K562 (cell line): ENCODE data around the gene PRPF38A. TPM values are rescaled to one million over a fixed set of nuclear protein-coding genes. Genes with fewer than 3 reads are reported as not detected.

Source experiments
- ATAC-seq: fragments of 200-7000 bp; cut with Tn5 transposase; 3 replicates; pipeline ENCODE4 v1.9.1; 2020; ENCODE audit warnings: moderate library complexity
- BruUV-seq: library from RNA; stranded (reverse); fragments of 400-500 nt; replicated peaks from 2 replicates; lab custom pipeline; 2021; lab: Mats Ljungman, UMichigan
- CTCF ChIA-PET: fragments of 300-600 bp; formaldehyde crosslinking; extraction: SDS; loops from one replicate; lab custom pipeline; 2021; ENCODE audit warnings: low intra/inter-chr PET ratio; lab: Yijun Ruan, JAX
- POLR2A ChIA-PET: fragments of 300-600, 350-650 bp; sonication (Branson Sonifier 250); formaldehyde crosslinking; extraction: SDS; loops from one replicate; lab custom pipeline; 2021; ENCODE audit warnings: antibody characterized with exemption, inconsistent platforms; lab: Yijun Ruan, JAX
- DNase-seq, 4 experiments: peaks; one replicate each; pipeline versions ENCODE4 v3.0.0 to v3.0.0-alpha.2; 2011 to 2018; ENCODE audit warnings: low spot score in 3 of 4, mixed read lengths in 3 of 4; ENCODE audit errors: extremely low read depth in 1 of 4
- FAIRE-seq: peaks from 2 replicates; lab custom pipeline; 2011; peaks lifted over from hg19 to GRCh38; lab: Jason Lieb, UNC
- H2AFZ ChIP-seq: 2 replicates; pipeline ENCODE4 v1.6.0; 2011; ENCODE audit warnings: low read depth, low read length, control low read depth, inconsistent platforms
- H3K27ac ChIP-seq: fragments of 200-600 bp; 3 replicates; pipeline ENCODE4 v1.8.0; 2011; ENCODE audit warnings: low read depth, mild to moderate bottlenecking, control low read depth, inconsistent platforms, low read length, moderate library complexity, mixed read lengths; ENCODE audit errors: extremely low read depth
- H3K27me3 ChIP-seq, 2 experiments: fragments of 300-600 bp in 1 of 2; 2 replicates in 1 of 2; 3 replicates in 1 of 2; pipeline versions ENCODE4 v1.6.0 to v1.8.0; 2011; ENCODE audit warnings: inconsistent platforms in 2 of 2, low read length in 2 of 2, mild to moderate bottlenecking in 1 of 2, mixed read lengths in 1 of 2, moderate library complexity in 1 of 2; ENCODE audit not compliant: control insufficient read depth in 2 of 2, insufficient read depth in 2 of 2
- H3K36me3 ChIP-seq: fragments of 300-600 bp; 3 replicates; pipeline ENCODE4 v1.8.0; 2011; ENCODE audit warnings: mild to moderate bottlenecking, low read length, inconsistent platforms; ENCODE audit not compliant: control insufficient read depth, insufficient read depth
- H3K4me1 ChIP-seq, 2 experiments: fragments of 200-600 bp in 1 of 2; replicated peaks in 1 of 2; 2 replicates in 1 of 2; 3 replicates in 1 of 2; pipeline versions ENCODE4 v1.5.1 to v1.8.0; 2011; ENCODE audit warnings: inconsistent platforms in 2 of 2, low read length in 2 of 2, mild to moderate bottlenecking in 1 of 2, mixed read lengths in 1 of 2, moderate library complexity in 1 of 2; ENCODE audit not compliant: control insufficient read depth in 2 of 2, insufficient read depth in 2 of 2
- H3K4me2 ChIP-seq: 2 replicates; pipeline ENCODE4 v1.6.1; 2011; ENCODE audit warnings: low read length, control low read depth, inconsistent platforms, mixed read lengths; ENCODE audit not compliant: insufficient read depth
- H3K4me3 ChIP-seq: fragments of 200-600 bp; sonication (generic), shearing (Covaris generic); 2 replicates; pipeline ENCODE4 v1.5.1; 2016; ENCODE audit warnings: control low read depth, inconsistent platforms
- H3K79me2 ChIP-seq: fragments of 200-600 bp; 3 replicates; pipeline ENCODE4 v1.8.0; 2011; ENCODE audit warnings: low read length, inconsistent platforms; ENCODE audit not compliant: control insufficient read depth, insufficient read depth
- H3K9ac ChIP-seq, 2 experiments: 2 replicates each; pipeline versions ENCODE4 v1.6.0 to v1.6.1; 2011; ENCODE audit warnings: low read depth in 2 of 2, low read length in 2 of 2, control low read depth in 1 of 2, inconsistent platforms in 1 of 2, mild to moderate bottlenecking in 1 of 2, mixed read lengths in 1 of 2; ENCODE audit not compliant: insufficient read depth in 1 of 2
- H3K9me1 ChIP-seq: one replicate; pipeline ENCODE4 v1.6.0; 2011; ENCODE audit warnings: inconsistent platforms, mild to moderate bottlenecking, low read length, moderate library complexity; ENCODE audit not compliant: control insufficient read depth, insufficient read depth
- H3K9me3 ChIP-seq: replicated peaks from 2 replicates; pipeline ENCODE4 v1.5.1; 2011; ENCODE audit warnings: low read depth, low read length, inconsistent platforms; ENCODE audit not compliant: control insufficient read depth, insufficient read depth
- H4K20me1 ChIP-seq: replicated peaks from 2 replicates; pipeline ENCODE4 v1.6.1; 2011; ENCODE audit warnings: low read length, inconsistent platforms, mixed read lengths; ENCODE audit not compliant: control insufficient read depth, insufficient read depth
- ADNP ChIP-seq: fragments of 200-800 bp; sonication (Bioruptor generic); IDR thresholded peaks from 2 replicates; pipeline ENCODE4 v1.6.1; 2016; ENCODE audit warnings: missing genetic modification characterization, missing compliant biosample characterization
- CAMTA2 ChIP-seq: fragments of 250-450 bp; sonication (Bioruptor Pico); conservative IDR thresholded peaks from 2 replicates; pipeline ENCODE4 v1.5.1; 2022
- CREB3L1 ChIP-seq: fragments of 450-650 bp; IDR thresholded peaks from 2 replicates; pipeline ENCODE4 v1.6.1; 2014; ENCODE audit warnings: low read depth, mild to moderate bottlenecking, moderate library complexity, borderline replicate concordance
- CTCF ChIP-seq, 3 experiments: IDR thresholded peaks in 2 of 3; conservative IDR thresholded peaks in 1 of 3; 2 replicates each; pipeline ENCODE4 v1.5.1; 2011 to 2012; ENCODE audit warnings: low read length in 3 of 3, mild to moderate bottlenecking in 3 of 3, control low read depth in 2 of 3, improper control_type of control experiment in 1 of 3, inconsistent platforms in 1 of 3, low read depth in 1 of 3, mixed read lengths in 1 of 3, moderate library complexity in 1 of 3; ENCODE audit not compliant: insufficient read depth in 2 of 3
- ELF2 ChIP-seq: fragments of 250-450 bp; sonication (Bioruptor Pico); IDR thresholded peaks from 2 replicates; pipeline ENCODE4 v1.5.0; 2021; ENCODE audit warnings: mild to moderate bottlenecking
- HDAC1 ChIP-seq, 2 experiments: fragments of 450-650 bp; IDR thresholded peaks; 2 replicates each; pipeline ENCODE4 v1.6.1; 2016 to 2017; ENCODE audit warnings: inconsistent platforms in 1 of 2, mild to moderate bottlenecking in 1 of 2, moderate library complexity in 1 of 2
- IRF1 ChIP-seq: sonication (generic); formaldehyde crosslinking; IDR thresholded peaks from 2 replicates; pipeline ENCODE4 v1.8.0; 2022; ENCODE audit warnings: missing genetic modification reagents, mild to moderate bottlenecking, borderline replicate concordance
- NR3C1 ChIP-seq: sonication (generic); formaldehyde crosslinking; IDR thresholded peaks from 2 replicates; pipeline ENCODE4 v1.8.1; 2022; ENCODE audit warnings: missing genetic modification reagents
- SIN3B ChIP-seq: fragments of 450-650 bp; IDR thresholded peaks from 2 replicates; pipeline ENCODE4 v1.6.1; 2017; ENCODE audit warnings: low read depth, mild to moderate bottlenecking, moderate library complexity
- USF1 ChIP-seq: sonication (generic); formaldehyde crosslinking; IDR thresholded peaks from 2 replicates; pipeline ENCODE4 v1.9.0; 2022; ENCODE audit warnings: mild to moderate bottlenecking, missing genetic modification reagents
- ZFP1 ChIP-seq: fragments of 450-650 bp; formaldehyde crosslinking; IDR thresholded peaks from 2 replicates; pipeline ENCODE4 v1.4.0; 2020; ENCODE audit warnings: mild to moderate bottlenecking, mixed read lengths
- ZNF280B ChIP-seq: fragments of 250-450 bp; sonication (Bioruptor Pico); IDR thresholded peaks from 2 replicates; pipeline ENCODE4 v1.5.1; 2021; ENCODE audit warnings: mild to moderate bottlenecking
- ZNF696 ChIP-seq: fragments of 250-450 bp; sonication (Bioruptor Pico); conservative IDR thresholded peaks from 2 replicates; pipeline ENCODE4 v1.4.0; 2020; ENCODE audit warnings: mild to moderate bottlenecking, moderate library complexity
- ZNF75A ChIP-seq: fragments of 450-650 bp; formaldehyde crosslinking; IDR thresholded peaks from 2 replicates; pipeline ENCODE4 v1.4.0; 2020; ENCODE audit warnings: mild to moderate bottlenecking
- WGBS: fragments of 100-300 bp; shearing (Covaris generic); methylation state at CpG from one replicate; pipeline ENCODE4 v1.1.6; 2016; ENCODE audit warnings: low coverage, mixed read lengths; ENCODE audit not compliant: insufficient coverage; ENCODE audit errors: missing lambda C conversion rate; 5-methylcytosine and 5-hydroxymethylcytosine counted together
- in situ Hi-C: fragments of 300-500 bp; cut with MboI; formaldehyde crosslinking; loops from 4 replicates; pipeline ENCODE4 v1.15.0; 2018; ENCODE audit warnings: inconsistent platforms, mixed read lengths
- intact Hi-C: fragments of 100-400 bp; cut with micrococcal nuclease; formaldehyde crosslinking; loops from 2 replicates; pipeline ENCODE4 v1.14.2; 2022
- polyA plus RNA-seq, 8 experiments: library from polyadenylated mRNA; depleted of rRNA in 4 of 8; stranded (reverse) in 5 of 8; unstranded in 3 of 8; fragments of >200 nt; fragmentation: Nextera tagmentation in 2 of 8; fragmentation: Illumina TruSeq in 1 of 8; extraction: Ambion mirVana in 2 of 8; extraction: Trizol in 1 of 8; gene quantifications; 2 replicates each; pipeline versions ENCODE4 v1.2.1 to v1.2.3, GENCODE V29; 2011 to 2014; ENCODE audit warnings: inconsistent platforms in 1 of 8, missing spikeins in 1 of 8
- total RNA-seq, 7 experiments: library from RNA; depleted of rRNA in 6 of 7; stranded (reverse); fragments of >200 nt in 6 of 7; fragmentation: Illumina TruSeq in 2 of 7; extraction: Trizol in 2 of 7; gene quantifications; 2 replicates each; pipeline versions ENCODE4 v1.2.1 to v1.2.3, GENCODE V29; 2011 to 2021; ENCODE audit warnings: low replicate concordance in 1 of 7

PRPF38A gene
- total and polyA plus RNA-seq, 9 of the 15 experiments (the other 6 are each of a cell fraction or from before 2014, with no cell fraction given), result 53.6 to 198 (median 89.2) TPM

- Histone ChIP-seq H3K4me3 (peak within 1 kb of the TSS; percentile 77), H3K27me3 (no peaks in the 10 kb centered on the region), H3K9me3 (no peaks in the 10 kb centered on the region), H3K9me1 (peaks cover 5% of the 10 kb centered on the region), H3K9ac (peak within 1 kb of the TSS; percentile 95 to 98), H3K27ac (peak within 1 kb of the TSS; percentile 93), H3K4me2 (peak within 1 kb of the TSS; percentile 91), H4K20me1 (no peaks in the 10 kb centered on the region; the same call in 1 of the 2 replicates), H3K4me1 (peaks cover 21 to 37% of the 10 kb centered on the region in 2 experiments), H3K36me3 (peaks cover 42% of the 10 kb centered on the region; the same call in 2 of the 3 replicates), H2AFZ (peak within 1 kb of the TSS; percentile 85), H3K79me2 (peaks cover 22% of the 10 kb centered on the region)
- in situ Hi-C loops, result no loop called here
- ATAC-seq (peak; percentile 96), DNase-seq (peak; percentile 100), FAIRE-seq (peak; percentile 79)
- POLR2A ChIA-PET, result interaction anchor here (0.5 to 3.7 kb wide), 23 partner anchors 8 to 800 kb away, joined by 3 to 29 read pairs (median 3); partner anchors contain the start of genes ORC1, PRPF38A and TUT4
- no TSS peak for BruUV-seq
- WGBS, result under 1% methylated on average over 80 of the region's 92 CpGs
- CTCF ChIA-PET, result interaction anchor here (1.0 kb wide), 1 partner anchor 319 kb away, joined by 3 read pairs; no protein-coding TSS in a partner anchor
- intact Hi-C loops, result loop anchor here (2.0 kb wide), 2 partner anchors 223 to 321 kb away; partner anchors contain the start of gene ZFYVE9
- TF ChIP-seq CAMTA2 (0 out of 2 replicates have a peak, but pooled peaks have one; percentile 10), ZFP1 (CRISPR knock-in tag) (no peak), HDAC1 (IDR thresholded peaks at IDR 0.05) (peak in 1 of 2 experiments; percentile 91; a peak in 2 of 4 replicates), NR3C1 (CRISPR knock-in tag) (peak; percentile 71; the same call in 1 of the 2 replicates), ZNF75A (CRISPR knock-in tag) (no peak), ELF2 (CRISPR knock-in tag) (peak; percentile 82), USF1 (CRISPR knock-in tag) (peak; percentile 100), ADNP (no peak), IRF1 (peak; percentile 66; the same call in 1 of the 2 replicates), ZNF280B (CRISPR knock-in tag) (no peak), ZNF696 (CRISPR knock-in tag) (no peak), SIN3B (0 out of 2 replicates have a peak, but pooled peaks have one; percentile 15), CTCF (IDR thresholded peaks at IDR 0.05 in 2 of 3, conservative IDR thresholded peaks at IDR 0.05 in 1 of 3; ENCODE audit: insufficient read depth in 2 of 3, low read depth in 1 of 3, low read length in 3 of 3) (peak in 2 of 3 experiments; percentile 21 to 27; a peak in 4 of 6 replicates), CREB3L1 (peak; percentile 54; the same call in 1 of the 2 replicates)
Measured at GRCh38 chr1:52365746-52366516, 38.5 kb upstream of the PRPF38A start, which contains the start of gene CC2D1B. Gene CC2D1B, minus strand, starts transcription at chr1:52366205. Its CDS starts 1,585 bp downstream, at chr1:52364620.
